Activated CD4-positive, alpha-beta memory T cell treated with anti-CD3 and anti-CD28 coated beads for 36 hours (primary cell): ENCODE measurements around the gene POLR1G. TPM values are rescaled to one million over a fixed set of nuclear protein-coding genes. Genes with fewer than 3 reads are reported as not detected.
"Not testable (repeated sequence)": the region's sequence is repeated elsewhere in the genome, so short reads cannot be mapped to it uniquely, and the experiment has no call there.

Experiments
- CTCF ChIA-PET: fragments of 350-600 bp; sonication (Branson Sonifier 250); formaldehyde crosslinking; loops from one replicate; lab custom pipeline; 2021; ENCODE audit warnings: antibody characterized with exemption, inconsistent platforms; lab: Charles Lee
- POLR2A ChIA-PET: fragments of 350-600 bp; sonication (Branson Sonifier 250); formaldehyde crosslinking; loops from one replicate; lab custom pipeline; 2021; ENCODE audit warnings: antibody characterized with exemption; lab: Charles Lee
- DNase-seq: peaks from one replicate; pipeline ENCODE4 v3.0.0-alpha.2; 2020
- H3K27ac Mint-ChIP-seq: one replicate; pipeline ENCODE4 v1.8.0; 2021; ENCODE audit warnings: mixed read lengths
- H3K27me3 Mint-ChIP-seq: one replicate; pipeline ENCODE4 v1.8.0; 2021; ENCODE audit warnings: mixed read lengths
- H3K36me3 Mint-ChIP-seq: one replicate; pipeline ENCODE4 v1.8.0; 2021; ENCODE audit warnings: mixed read lengths
- H3K4me1 Mint-ChIP-seq: one replicate; pipeline ENCODE4 v1.8.0; 2021; ENCODE audit warnings: low read depth, mixed read lengths
- H3K4me3 Mint-ChIP-seq: one replicate; pipeline ENCODE4 v1.8.0; 2021; ENCODE audit warnings: mild to moderate bottlenecking, mixed read lengths
- H3K9me3 Mint-ChIP-seq: one replicate; pipeline ENCODE4 v1.8.0; 2021; ENCODE audit warnings: mixed read lengths
- intact Hi-C: fragments of 100-400 bp; cut with micrococcal nuclease; formaldehyde crosslinking; loops from one replicate; pipeline ENCODE4 v1.15.1; 2023
- total RNA-seq, 2 experiments: library from RNA; stranded (reverse); gene quantifications; one replicate each; pipeline ENCODE4 v1.2.3, GENCODE V29; 2021

Gene POLR1G
- total RNA-seq, 2 experiments from 2014 or later, result 11.1 to 12.6 TPM

DNA sequence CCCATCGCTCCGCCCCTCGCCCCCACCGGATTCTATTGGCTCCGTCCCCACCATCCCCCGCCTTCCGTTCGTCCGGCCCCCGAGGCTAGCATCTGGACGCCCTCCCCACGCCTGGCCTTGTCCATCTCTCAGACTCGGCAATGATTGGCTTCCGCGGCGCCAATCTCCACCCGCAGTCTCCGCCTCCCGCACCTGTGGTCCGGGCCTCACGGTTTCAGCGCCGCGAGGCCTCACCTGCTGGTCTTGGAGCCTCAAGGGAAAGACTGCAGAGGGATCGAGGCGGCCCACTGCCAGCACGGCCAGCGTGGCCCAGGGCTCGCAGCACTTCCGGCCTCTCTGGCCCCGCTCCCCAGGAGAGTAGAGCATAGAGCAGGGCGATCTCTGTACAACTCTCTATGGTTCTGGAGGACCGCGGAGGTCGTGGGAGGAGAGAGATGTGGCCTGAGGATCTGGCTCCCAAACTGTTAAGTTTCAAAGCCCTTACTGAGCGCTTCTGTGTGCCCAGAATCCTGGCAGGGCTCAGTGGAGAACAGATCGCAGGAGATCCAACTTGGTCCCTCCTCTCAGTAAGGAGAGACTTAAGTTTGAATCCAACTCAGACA, 17.2 kb downstream of the POLR1G start, which contains the start of gene ERCC1:
Gene ERCC1, minus strand, starts transcription at position 329 of the 602 bp plus-strand sequence. CDS start 543 bp downstream, outside the sequence.
- intact Hi-C loops, result loop anchor here (1.0 to 10.0 kb wide), 4 partner anchors 15 to 219 kb away; partner anchors contain the start of genes OPA3 and POLR1G

GRCh38 chr19:45424191-45425058, 18.0 kb downstream of the POLR1G start:
- peak; percentile 76 for DNase-seq
- intact Hi-C loops, result loop anchor here (2.0 to 10.0 kb wide), 3 partner anchors 14 to 218 kb away; partner anchors contain the start of gene OPA3
- H3K36me3 Mint-ChIP-seq, result no peaks in the 10 kb centered on the region
- POLR2A ChIA-PET, result interaction anchor here (0.7 to 2.1 kb wide), 3 partner anchors 27 to 45 kb away, joined by 3 to 6 read pairs (median 3); partner anchors contain the start of gene FOSB
- no peaks in the 10 kb centered on the region for H3K9me3 Mint-ChIP-seq
- peaks cover 4% of the 10 kb centered on the region for H3K27me3 Mint-ChIP-seq
- CTCF ChIA-PET, result interaction anchor here (1.0 to 2.0 kb wide), 4 partner anchors 15 to 81 kb away, joined by 3 to 14 read pairs (median 10); no protein-coding TSS in a partner anchor
- H3K4me1 Mint-ChIP-seq, result peaks cover 54% of the 10 kb centered on the region
- H3K27ac Mint-ChIP-seq, result peak overlapping the region; percentile 88
- H3K4me3 Mint-ChIP-seq, result peak overlapping the region; percentile 85

More for the DNA sequence above, 17.2 kb downstream of the POLR1G start, which contains the start of gene ERCC1:
- peak; percentile 92 for DNase-seq
- H3K27ac Mint-ChIP-seq, result peak within 1 kb of the TSS; percentile 88
- peaks cover under 1% of the 10 kb centered on the region for H3K36me3 Mint-ChIP-seq
- peak within 1 kb of the TSS; percentile 85 for H3K4me3 Mint-ChIP-seq
- no peaks in the 10 kb centered on the region for H3K9me3 Mint-ChIP-seq
- POLR2A ChIA-PET, result interaction anchor here (0.7 to 2.1 kb wide), 3 partner anchors 28 to 45 kb away, joined by 3 to 6 read pairs (median 3); partner anchors contain the start of gene FOSB
- H3K4me1 Mint-ChIP-seq, result peaks cover 54% of the 10 kb centered on the region
- CTCF ChIA-PET, result interaction anchor here (1.0 to 2.0 kb wide), 5 partner anchors 16 to 82 kb away, joined by 3 to 14 read pairs (median 9); no protein-coding TSS in a partner anchor
- peaks cover 2% of the 10 kb centered on the region for H3K27me3 Mint-ChIP-seq

- Mint-ChIP-seq H3K36me3 (no peaks in the 10 kb centered on the region), H3K4me3 (peak overlapping the region; percentile 70), H3K4me1 (peaks cover 28% of the 10 kb centered on the region), H3K9me3 (no peaks in the 10 kb centered on the region), H3K27ac (no peak overlapping the region), H3K27me3 (peaks cover 4% of the 10 kb centered on the region)
- intact Hi-C loops, result loop anchor here (10.0 kb wide), 1 partner anchor 156 kb away; the partner anchor contains the start of gene OPA3
- ChIA-PET POLR2A (no interaction called here), CTCF (interaction anchor here (0.6 to 4.2 kb wide), 6 partner anchors 8 to 57 kb away, joined by 3 to 63 read pairs (median 6); no protein-coding TSS in a partner anchor)
- DNase-seq, result peak; percentile 50
Observed at GRCh38 chr19:45428384-45429231, 22.2 kb downstream of the POLR1G start.

DNA sequence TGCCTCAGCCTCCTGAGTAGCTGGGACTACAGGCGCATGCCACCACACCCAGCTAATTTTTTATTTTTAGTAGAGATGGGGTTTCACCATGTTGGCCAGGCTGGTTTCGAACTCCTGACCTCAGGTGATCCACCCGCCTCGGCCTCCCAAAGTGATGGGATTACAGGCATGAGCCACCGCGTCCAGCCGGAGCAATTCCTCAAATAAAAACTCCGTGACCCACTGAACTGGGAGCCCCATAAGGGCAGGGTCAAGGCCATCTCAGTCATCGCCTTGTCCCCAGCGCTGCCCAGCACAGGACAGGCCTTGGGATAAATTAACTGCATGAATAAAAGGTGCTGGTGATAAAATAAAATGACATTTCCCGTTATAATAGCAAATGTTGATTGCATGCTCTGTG, 23.5 kb downstream of the POLR1G start:
- H3K27me3 Mint-ChIP-seq, H3K36me3 Mint-ChIP-seq, DNase-seq, H3K9me3 Mint-ChIP-seq, H3K27ac Mint-ChIP-seq, H3K4me3 Mint-ChIP-seq, POLR2A ChIA-PET: not testable (repeated sequence)
- peaks cover 20% of the 10 kb centered on the region for H3K4me1 Mint-ChIP-seq
- CTCF ChIA-PET, result interaction anchor here (0.8 to 4.2 kb wide), 4 partner anchors 10 to 65 kb away, joined by 3 to 63 read pairs (median 15); no protein-coding TSS in a partner anchor
- intact Hi-C loops, result loop anchor here (10.0 kb wide), 1 partner anchor 155 kb away; the partner anchor contains the start of gene OPA3

- H3K27ac Mint-ChIP-seq, POLR2A ChIA-PET, intact Hi-C loops, H3K9me3 Mint-ChIP-seq, H3K4me3 Mint-ChIP-seq, DNase-seq, H3K27me3 Mint-ChIP-seq, H3K36me3 Mint-ChIP-seq: not testable (repeated sequence)
- CTCF ChIA-PET, result interaction anchor here (1.4 to 3.4 kb wide), 5 partner anchors 9 to 64 kb away, joined by 3 to 27 read pairs (median 15); no protein-coding TSS in a partner anchor
- peaks cover 16% of the 10 kb centered on the region for H3K4me1 Mint-ChIP-seq
Observed at GRCh38 chr19:45431008-45431407, 24.6 kb downstream of the POLR1G start.

GRCh38 chr19:45432543-45432942, 26.1 kb downstream of the POLR1G start:
- H3K27me3 Mint-ChIP-seq, intact Hi-C loops, H3K4me3 Mint-ChIP-seq, H3K9me3 Mint-ChIP-seq, H3K36me3 Mint-ChIP-seq, DNase-seq, POLR2A ChIA-PET, H3K27ac Mint-ChIP-seq: not testable (repeated sequence)
- CTCF ChIA-PET, result interaction anchor here (1.5 to 3.4 kb wide), 4 partner anchors 8 to 126 kb away, joined by 3 to 27 read pairs (median 18); no protein-coding TSS in a partner anchor
- H3K4me1 Mint-ChIP-seq, result peaks cover 11% of the 10 kb centered on the region

DNA sequence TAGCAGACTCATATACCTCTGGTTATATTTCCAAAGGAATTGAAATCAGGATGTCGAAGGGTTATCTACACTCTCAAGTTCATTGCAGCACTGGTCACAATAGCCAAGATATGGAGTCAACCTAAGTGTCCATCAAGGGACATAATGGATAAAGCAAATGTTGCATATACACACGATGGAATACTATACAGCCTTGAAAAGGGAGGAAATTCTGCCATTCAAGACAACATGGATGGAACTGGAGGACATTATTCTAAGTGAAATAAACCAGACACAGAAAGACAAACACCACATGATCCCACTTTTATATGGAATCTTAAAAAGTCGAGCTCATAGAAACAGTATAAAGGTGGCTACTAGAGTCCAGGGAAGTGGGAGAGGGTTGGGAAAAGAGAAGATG, 30.9 kb downstream of the POLR1G start:
- H3K4me1 Mint-ChIP-seq, result peaks cover 8% of the 10 kb centered on the region
- no peak for DNase-seq
- H3K27ac Mint-ChIP-seq, result no peak overlapping the region
- intact Hi-C loops, result no loop called here
- ChIA-PET POLR2A (no interaction called here), CTCF (interaction anchor here (1.0 to 6.8 kb wide), 4 partner anchors 9 to 48 kb away, joined by 3 to 420 read pairs (median 47); partner anchors contain the start of gene FOSB)
- H3K36me3 Mint-ChIP-seq, result no peaks in the 10 kb centered on the region
- H3K9me3 Mint-ChIP-seq, result no peaks in the 10 kb centered on the region
- H3K27me3 Mint-ChIP-seq, result no peaks in the 10 kb centered on the region
- no peak overlapping the region for H3K4me3 Mint-ChIP-seq

- no peak overlapping the region for H3K4me3 Mint-ChIP-seq
- no peaks in the 10 kb centered on the region for H3K27me3 Mint-ChIP-seq
- H3K9me3 Mint-ChIP-seq, result no peaks in the 10 kb centered on the region
- ChIA-PET POLR2A (interaction anchor here (1.0 to 3.4 kb wide), 8 partner anchors 11 to 204 kb away, joined by 4 to 32 read pairs (median 6); partner anchors contain the start of gene FOSB), CTCF (interaction anchor here (0.7 to 6.8 kb wide), 47 partner anchors 8 to 424 kb away, joined by 3 to 420 read pairs (median 5); partner anchors contain the start of genes ERCC1, FOSB, PPP1R13L and QPCTL)
- peak overlapping the region; percentile 18 for H3K27ac Mint-ChIP-seq
- intact Hi-C loops, result loop anchor here (1.0 to 2.0 kb wide), 2 partner anchors 14 to 40 kb away; no protein-coding TSS in a partner anchor
- H3K36me3 Mint-ChIP-seq, result no peaks in the 10 kb centered on the region
- DNase-seq, result no peak
- peaks cover 21% of the 10 kb centered on the region for H3K4me1 Mint-ChIP-seq
Observed at GRCh38 chr19:45439190-45439568, 32.7 kb downstream of the POLR1G start.

- Mint-ChIP-seq H3K27me3 (no peaks in the 10 kb centered on the region), H3K9me3 (no peaks in the 10 kb centered on the region), H3K4me3 (peak overlapping the region; percentile 51), H3K4me1 (peaks cover 25% of the 10 kb centered on the region), H3K36me3 (no peaks in the 10 kb centered on the region), H3K27ac (peak overlapping the region; percentile 55)
- ChIA-PET POLR2A (interaction anchor here (1.0 to 3.4 kb wide), 8 partner anchors 10 to 203 kb away, joined by 4 to 32 read pairs (median 6); partner anchors contain the start of gene FOSB), CTCF (interaction anchor here (0.6 to 6.8 kb wide), 49 partner anchors 9 to 423 kb away, joined by 3 to 420 read pairs (median 5); partner anchors contain the start of genes ERCC1, FOSB, PPP1R13L and QPCTL)
- DNase-seq, result peak; percentile 87
- intact Hi-C loops, result loop anchor here (1.0 to 2.0 kb wide), 2 partner anchors 15 to 40 kb away; no protein-coding TSS in a partner anchor
Observed at GRCh38 chr19:45439569-45440258, 33.3 kb downstream of the POLR1G start.

DNA sequence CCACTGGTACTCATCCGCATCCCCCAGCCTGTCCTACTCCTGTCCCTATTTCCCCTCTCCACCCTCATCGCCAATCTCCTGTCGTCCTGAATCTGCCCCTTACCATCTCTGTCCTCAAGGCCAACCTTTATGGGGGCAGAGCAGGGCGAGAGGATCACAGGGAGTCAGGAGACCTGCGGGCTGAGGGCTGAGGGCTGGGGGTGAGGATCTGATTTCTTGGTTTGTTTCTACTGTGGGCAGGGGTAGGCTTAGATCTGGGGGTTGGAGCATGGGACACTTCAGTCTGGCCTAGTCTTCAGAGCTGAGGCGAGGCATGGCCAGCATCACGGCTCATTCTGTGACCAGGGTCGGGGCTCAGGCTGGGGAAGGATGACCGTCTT, 33.8 kb downstream of the POLR1G start:
- ChIA-PET CTCF (interaction anchor here (0.6 to 6.8 kb wide), 38 partner anchors 9 to 359 kb away, joined by 3 to 420 read pairs (median 7); partner anchors contain the start of genes ERCC1, FOSB, PPP1R13L and QPCTL), POLR2A (interaction anchor here (1.0 to 3.4 kb wide), 7 partner anchors 10 to 252 kb away, joined by 3 to 32 read pairs (median 8); partner anchors contain the start of genes FOSB and QPCTL)
- Mint-ChIP-seq H3K4me1 (peaks cover 28% of the 10 kb centered on the region), H3K27me3 (no peaks in the 10 kb centered on the region), H3K4me3 (peak overlapping the region; percentile 51), H3K36me3 (no peaks in the 10 kb centered on the region), H3K27ac (peak overlapping the region; percentile 55), H3K9me3 (no peaks in the 10 kb centered on the region)
- DNase-seq, result no peak
- intact Hi-C loops, result no loop called here
